ENCODE data around the gene SEC24D.
"Not testable (repeated sequence)": the region's sequence is repeated elsewhere in the genome, so short reads cannot be mapped to it uniquely, and the experiment has no call there.

SEC24D gene

DNA sequence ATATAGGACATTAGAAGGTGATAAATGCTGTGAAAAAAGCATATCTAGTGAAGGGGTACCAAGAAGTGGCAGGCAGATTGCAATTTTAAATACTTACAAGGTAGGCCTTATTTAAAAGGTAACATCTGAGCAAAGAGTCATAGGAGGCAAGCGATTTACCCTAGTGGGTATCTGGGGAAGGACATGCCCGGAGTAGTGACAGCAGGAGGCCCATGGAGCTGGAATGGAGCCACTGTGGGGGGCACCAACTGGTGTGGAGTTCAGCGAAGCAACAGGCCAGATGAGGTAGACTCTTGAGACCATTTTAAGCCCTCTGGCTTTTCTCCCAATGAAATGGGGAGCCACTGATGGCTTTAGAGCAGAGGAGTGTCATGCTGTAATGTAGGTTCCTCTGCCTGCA lies 37.3 kb downstream of the SEC24D start:
- CTCF ChIA-PET, result no interaction called here
- no peak for DNase-seq
- no peaks in the 10 kb centered on the region for H3K4me1 ChIP-seq (ENCODE audit: control extremely low read depth in 1 of 4, control insufficient read depth in 4 of 4, insufficient read depth in 4 of 4, low read length in 3 of 4)
- peaks cover 17 to 46% (median 32%) of the 10 kb centered on the region in 4 experiments for H3K36me3 ChIP-seq (ENCODE audit: control insufficient read depth in 4 of 4, insufficient read depth in 4 of 4, low read length in 3 of 4)
- H3K4me3 ChIP-seq (ENCODE audit: control insufficient read depth in 1 of 7, extremely low read depth in 1 of 7, insufficient read depth in 4 of 7, low read depth in 2 of 7, low read length in 6 of 7), result no peak overlapping the region
- no peaks in the 10 kb centered on the region for H3K27me3 ChIP-seq (replicated peaks in 2 of 5; ENCODE audit: control insufficient read depth in 4 of 5, insufficient read depth in 5 of 5, low read length in 4 of 5)
- no peaks in the 10 kb centered on the region for H3K9me3 ChIP-seq (ENCODE audit: control extremely low read depth in 1 of 5, control insufficient read depth in 4 of 5, insufficient read depth in 2 of 5, low read depth in 1 of 5, low read length in 4 of 5)
- POLR2A ChIA-PET, result no interaction called here
- no peak overlapping the region for H3K27ac ChIP-seq (ENCODE audit: insufficient read depth in 1 of 2, low read depth in 1 of 2, low read length in 2 of 2, poor library complexity in 1 of 2, severe bottlenecking in 2 of 2)
- WGBS (ENCODE audit: insufficient coverage), result 100% methylated on average over 3 of the region's 3 CpGs

DNA sequence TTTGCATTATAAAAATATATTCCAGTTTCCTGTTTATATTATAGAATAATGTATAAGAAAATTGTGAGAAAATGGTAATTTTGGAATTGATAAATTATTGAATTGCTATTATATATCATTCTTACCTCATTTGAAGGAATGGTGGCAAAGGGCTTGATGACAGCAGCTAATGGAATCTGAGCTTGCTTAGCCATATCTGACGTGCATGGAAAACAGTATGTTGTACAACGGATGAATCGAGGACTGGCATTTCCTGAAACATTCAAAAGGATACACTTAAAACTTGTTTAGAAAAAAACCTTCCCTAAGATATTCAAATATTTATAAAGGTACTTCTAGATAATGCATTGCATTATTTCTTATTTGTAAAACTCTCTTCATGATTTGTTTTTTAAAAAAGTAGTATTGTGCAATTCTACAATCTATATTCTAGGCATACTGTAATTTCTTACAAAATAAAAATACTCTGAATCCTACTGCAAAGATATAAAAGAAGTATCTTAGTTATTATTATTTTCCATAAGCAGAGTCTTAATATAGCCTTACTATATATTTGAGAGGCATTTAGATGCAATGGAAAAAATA lies 38.3 kb downstream of the SEC24D start:
- H3K4me3 ChIP-seq (ENCODE audit: control insufficient read depth in 1 of 7, extremely low read depth in 1 of 7, insufficient read depth in 4 of 7, low read depth in 2 of 7, low read length in 6 of 7), result no peak overlapping the region
- DNase-seq, result no peak
- ChIA-PET POLR2A (no interaction called here), CTCF (interaction anchor here (1.3 kb wide), 1 partner anchor 15 kb away, joined by 4 read pairs; no protein-coding TSS in a partner anchor)
- H3K36me3 ChIP-seq (ENCODE audit: control insufficient read depth in 4 of 4, insufficient read depth in 4 of 4, low read length in 3 of 4), result peaks cover 17 to 45% (median 32%) of the 10 kb centered on the region in 4 experiments
- no peaks in the 10 kb centered on the region for H3K9me3 ChIP-seq (ENCODE audit: control extremely low read depth in 1 of 5, control insufficient read depth in 4 of 5, insufficient read depth in 2 of 5, low read depth in 1 of 5, low read length in 4 of 5)
- no peaks in the 10 kb centered on the region for H3K4me1 ChIP-seq (ENCODE audit: control extremely low read depth in 1 of 4, control insufficient read depth in 4 of 4, insufficient read depth in 4 of 4, low read length in 3 of 4)
- no peaks in the 10 kb centered on the region for H3K27me3 ChIP-seq (replicated peaks in 2 of 5; ENCODE audit: control insufficient read depth in 4 of 5, insufficient read depth in 5 of 5, low read length in 4 of 5)
- no CpG with 5 or more reads among the region's 3 CpGs for WGBS (ENCODE audit: insufficient coverage)
- no peak overlapping the region for H3K27ac ChIP-seq (ENCODE audit: insufficient read depth in 1 of 2, low read depth in 1 of 2, low read length in 2 of 2, poor library complexity in 1 of 2, severe bottlenecking in 2 of 2)

DNA sequence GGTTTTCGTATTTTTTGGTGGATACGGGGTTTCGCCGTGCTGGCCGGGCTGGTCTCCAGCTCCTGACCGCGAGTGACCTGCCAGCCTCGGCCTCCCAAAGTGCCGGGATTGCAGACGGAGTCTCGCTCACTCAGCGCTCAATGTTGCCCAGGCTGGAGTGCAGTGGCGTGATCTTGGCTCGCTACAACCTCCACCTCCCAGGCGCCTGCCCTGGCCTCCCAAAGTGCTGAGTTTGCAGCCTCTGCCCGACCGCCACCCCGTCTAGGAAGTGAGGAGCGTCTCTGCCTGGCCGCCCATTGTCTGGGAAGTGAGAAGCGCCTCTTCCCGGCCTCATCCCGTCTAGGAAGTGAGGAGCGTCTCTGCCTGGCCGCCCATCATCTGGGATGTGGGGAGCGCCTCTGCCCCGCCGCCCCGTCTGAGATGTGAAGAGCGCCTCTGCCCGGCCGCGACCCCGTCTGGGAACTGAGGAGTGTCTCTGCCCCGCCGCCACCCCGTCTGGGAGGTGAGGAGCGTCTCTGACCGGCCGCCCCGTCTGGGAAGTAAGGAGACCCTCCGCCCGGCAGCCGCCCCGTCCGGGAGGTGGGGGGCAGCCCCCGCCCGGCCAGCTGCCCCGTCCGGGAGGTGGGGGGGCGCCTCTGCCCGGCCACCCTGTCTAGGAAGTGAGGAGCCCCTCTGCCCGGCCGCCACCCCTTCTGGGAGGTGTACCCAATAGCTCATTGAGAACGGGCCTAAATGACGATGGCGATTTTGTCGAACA lies 44.1 kb downstream of the SEC24D start:
- H3K36me3 ChIP-seq (ENCODE audit: control insufficient read depth in 4 of 4, insufficient read depth in 4 of 4, low read length in 3 of 4), result peaks cover 6 to 18% (median 12%) of the 10 kb centered on the region in 4 experiments
- 94% methylated on average over 22 of the region's 58 CpGs for WGBS (ENCODE audit: insufficient coverage)
- H3K4me1 ChIP-seq (ENCODE audit: control extremely low read depth in 1 of 4, control insufficient read depth in 4 of 4, insufficient read depth in 4 of 4, low read length in 3 of 4); H3K27me3 ChIP-seq (replicated peaks in 2 of 5; ENCODE audit: control insufficient read depth in 4 of 5, insufficient read depth in 5 of 5, low read length in 4 of 5); DNase-seq; POLR2A ChIA-PET; H3K9me3 ChIP-seq (ENCODE audit: control extremely low read depth in 1 of 5, control insufficient read depth in 4 of 5, insufficient read depth in 2 of 5, low read depth in 1 of 5, low read length in 4 of 5); H3K27ac ChIP-seq (ENCODE audit: insufficient read depth in 1 of 2, low read depth in 1 of 2, low read length in 2 of 2, poor library complexity in 1 of 2, severe bottlenecking in 2 of 2); H3K4me3 ChIP-seq (ENCODE audit: control insufficient read depth in 1 of 7, extremely low read depth in 1 of 7, insufficient read depth in 4 of 7, low read depth in 2 of 7, low read length in 6 of 7): not testable (repeated sequence)
- CTCF ChIA-PET, result interaction anchor here (1.9 kb wide), 1 partner anchor 73 kb away, joined by 4 read pairs; no protein-coding TSS in a partner anchor

DNA sequence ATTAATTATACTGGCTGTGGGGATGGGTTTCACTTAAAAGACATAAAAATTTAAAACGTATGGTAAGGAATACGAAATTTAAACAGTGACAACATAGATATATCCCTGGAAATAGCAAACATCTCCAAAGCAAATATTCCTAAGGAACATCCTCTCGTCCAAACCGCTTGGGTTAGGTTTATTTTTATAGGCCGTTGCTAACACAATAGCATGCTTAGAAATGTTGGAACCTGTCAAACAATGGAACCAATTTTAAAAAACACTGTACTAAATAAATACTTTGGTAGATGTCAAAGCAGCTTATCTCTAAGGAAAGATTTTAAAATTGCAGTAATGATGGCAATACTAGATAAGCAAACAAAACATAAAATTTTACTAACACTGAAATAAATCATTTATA lies 45.4 kb downstream of the SEC24D start:
- Histone ChIP-seq H3K9me3 (ENCODE audit: control extremely low read depth in 1 of 5, control insufficient read depth in 4 of 5, insufficient read depth in 2 of 5, low read depth in 1 of 5, low read length in 4 of 5) (no peaks in the 10 kb centered on the region), H3K4me1 (ENCODE audit: control extremely low read depth in 1 of 4, control insufficient read depth in 4 of 4, insufficient read depth in 4 of 4, low read length in 3 of 4) (no peaks in the 10 kb centered on the region), H3K27me3 (replicated peaks in 2 of 5; ENCODE audit: control insufficient read depth in 4 of 5, insufficient read depth in 5 of 5, low read length in 4 of 5) (no peaks in the 10 kb centered on the region), H3K36me3 (ENCODE audit: control insufficient read depth in 4 of 4, insufficient read depth in 4 of 4, low read length in 3 of 4) (peaks cover 0 to 10% (median 3%) of the 10 kb centered on the region in 4 experiments), H3K27ac (ENCODE audit: insufficient read depth in 1 of 2, low read depth in 1 of 2, low read length in 2 of 2, poor library complexity in 1 of 2, severe bottlenecking in 2 of 2) (no peak overlapping the region), H3K4me3 (ENCODE audit: control insufficient read depth in 1 of 7, extremely low read depth in 1 of 7, insufficient read depth in 4 of 7, low read depth in 2 of 7, low read length in 6 of 7) (no peak overlapping the region)
- no CpG with 5 or more reads among the region's 5 CpGs for WGBS (ENCODE audit: insufficient coverage)
- CTCF ChIA-PET, result no interaction called here
- POLR2A ChIA-PET, result no interaction called here
- DNase-seq, result no peak

DNA sequence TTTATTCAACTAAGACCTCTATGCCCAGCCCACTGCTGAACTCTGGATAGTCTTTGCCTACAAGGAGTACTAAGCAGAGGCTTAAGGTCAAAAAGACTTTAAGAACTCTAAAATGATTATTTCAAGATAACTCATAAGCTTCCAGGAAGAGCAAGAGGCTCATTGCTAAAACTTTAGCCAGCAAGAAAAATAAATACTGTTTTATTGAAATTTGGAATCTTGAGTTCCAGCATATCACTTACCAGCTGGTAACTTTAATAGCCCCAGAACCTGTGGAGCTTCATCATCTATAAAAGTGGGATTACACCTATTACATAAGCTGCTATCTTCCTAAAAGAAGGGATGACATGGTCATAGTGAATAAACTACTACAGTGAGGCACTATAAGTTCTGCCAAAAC lies 47.0 kb downstream of the SEC24D start:
- CTCF ChIA-PET, result interaction anchor here (1.1 kb wide), 1 partner anchor 87 kb away, joined by 3 read pairs; no protein-coding TSS in a partner anchor
- no peak for DNase-seq
- POLR2A ChIA-PET, result no interaction called here
- Histone ChIP-seq H3K27ac (ENCODE audit: insufficient read depth in 1 of 2, low read depth in 1 of 2, low read length in 2 of 2, poor library complexity in 1 of 2, severe bottlenecking in 2 of 2) (no peak overlapping the region), H3K4me3 (ENCODE audit: control insufficient read depth in 1 of 7, extremely low read depth in 1 of 7, insufficient read depth in 4 of 7, low read depth in 2 of 7, low read length in 6 of 7) (no peak overlapping the region), H3K36me3 (ENCODE audit: control insufficient read depth in 4 of 4, insufficient read depth in 4 of 4, low read length in 3 of 4) (peaks cover 2 to 3% (median 2%) of the 10 kb centered on the region in 4 experiments), H3K27me3 (replicated peaks in 2 of 5; ENCODE audit: control insufficient read depth in 4 of 5, insufficient read depth in 5 of 5, low read length in 4 of 5) (no peaks in the 10 kb centered on the region), H3K9me3 (ENCODE audit: control extremely low read depth in 1 of 5, control insufficient read depth in 4 of 5, insufficient read depth in 2 of 5, low read depth in 1 of 5, low read length in 4 of 5) (no peaks in the 10 kb centered on the region), H3K4me1 (ENCODE audit: control extremely low read depth in 1 of 4, control insufficient read depth in 4 of 4, insufficient read depth in 4 of 4, low read length in 3 of 4) (no peaks in the 10 kb centered on the region)

DNA sequence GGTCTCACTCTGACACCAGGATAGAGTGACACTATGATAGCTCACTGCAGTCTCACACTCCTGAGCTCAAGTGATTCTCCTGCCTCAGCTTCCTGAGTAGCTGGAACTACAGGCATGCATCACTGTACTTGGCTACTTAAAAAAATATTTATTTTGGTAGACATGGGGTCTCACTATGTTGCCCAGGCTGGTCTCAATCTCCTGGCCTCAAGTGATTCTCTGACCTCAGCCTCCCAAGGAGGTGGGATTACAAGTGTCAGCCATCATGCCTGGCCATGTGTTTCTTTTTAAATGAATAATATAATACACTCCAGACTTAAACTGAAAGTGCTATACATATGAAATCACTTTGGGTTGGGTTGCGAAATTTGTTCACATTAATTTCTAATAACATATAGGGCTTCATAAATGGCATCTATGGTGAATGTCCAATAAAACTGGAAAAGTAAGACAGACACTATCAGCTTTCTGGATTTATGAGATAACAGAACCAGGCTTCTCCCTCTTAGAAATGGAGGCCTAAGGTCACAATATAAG lies 48.0 kb downstream of the SEC24D start:
- WGBS (ENCODE audit: insufficient coverage), result no CpG with 5 or more reads among the region's 1 CpG
- CTCF ChIA-PET, result no interaction called here
- no peak for DNase-seq

DNA sequence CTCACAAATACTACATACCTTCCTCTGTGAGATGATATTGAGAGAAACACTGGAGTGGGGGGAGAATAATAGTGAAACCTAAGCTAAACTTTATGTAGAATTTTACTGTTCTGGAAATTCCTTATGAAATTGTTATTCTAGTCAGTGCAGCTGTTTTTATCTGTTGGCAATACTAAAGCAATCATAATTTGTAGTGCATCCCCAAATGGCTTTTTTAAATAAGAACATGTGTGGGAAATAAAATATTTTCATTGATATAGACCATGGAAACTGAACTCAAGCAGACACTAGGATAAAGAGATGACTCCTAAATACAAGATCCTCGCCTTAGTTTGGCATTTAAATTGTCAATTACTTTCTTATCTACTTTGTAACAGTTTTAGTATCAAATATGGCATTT lies 51.1 kb downstream of the SEC24D start:
- POLR2A ChIA-PET, result interaction anchor here (0.5 kb wide), 1 partner anchor 62 kb away, joined by 3 read pairs; no protein-coding TSS in a partner anchor
- DNase-seq, result no peak
- CTCF ChIA-PET, result interaction anchor here (1.0 to 2.0 kb wide), 3 partner anchors 10 to 29 kb away, joined by 3 to 4 read pairs (median 3); no protein-coding TSS in a partner anchor
- WGBS (ENCODE audit: insufficient coverage), result no CpG with 5 or more reads among the region's 1 CpG
- Histone ChIP-seq H3K4me3 (ENCODE audit: control insufficient read depth in 1 of 7, extremely low read depth in 1 of 7, insufficient read depth in 4 of 7, low read depth in 2 of 7, low read length in 6 of 7) (no peak overlapping the region), H3K27me3 (replicated peaks in 2 of 5; ENCODE audit: control insufficient read depth in 4 of 5, insufficient read depth in 5 of 5, low read length in 4 of 5) (no peaks in the 10 kb centered on the region), H3K9me3 (ENCODE audit: control extremely low read depth in 1 of 5, control insufficient read depth in 4 of 5, insufficient read depth in 2 of 5, low read depth in 1 of 5, low read length in 4 of 5) (no peaks in the 10 kb centered on the region), H3K27ac (ENCODE audit: insufficient read depth in 1 of 2, low read depth in 1 of 2, low read length in 2 of 2, poor library complexity in 1 of 2, severe bottlenecking in 2 of 2) (no peak overlapping the region), H3K4me1 (ENCODE audit: control extremely low read depth in 1 of 4, control insufficient read depth in 4 of 4, insufficient read depth in 4 of 4, low read length in 3 of 4) (no peaks in the 10 kb centered on the region), H3K36me3 (ENCODE audit: control insufficient read depth in 4 of 4, insufficient read depth in 4 of 4, low read length in 3 of 4) (peaks cover 2 to 13% (median 7%) of the 10 kb centered on the region in 4 experiments)

More for the DNA sequence above, 48.0 kb downstream of the SEC24D start:
- peaks cover 2 to 11% (median 4%) of the 10 kb centered on the region in 4 experiments for H3K36me3 ChIP-seq (ENCODE audit: control insufficient read depth in 4 of 4, insufficient read depth in 4 of 4, low read length in 3 of 4)
- no peaks in the 10 kb centered on the region for H3K4me1 ChIP-seq (ENCODE audit: control extremely low read depth in 1 of 4, control insufficient read depth in 4 of 4, insufficient read depth in 4 of 4, low read length in 3 of 4)
- H3K9me3 ChIP-seq (ENCODE audit: control extremely low read depth in 1 of 5, control insufficient read depth in 4 of 5, insufficient read depth in 2 of 5, low read depth in 1 of 5, low read length in 4 of 5), result no peaks in the 10 kb centered on the region
- POLR2A ChIA-PET, result no interaction called here
- H3K27ac ChIP-seq (ENCODE audit: insufficient read depth in 1 of 2, low read depth in 1 of 2, low read length in 2 of 2, poor library complexity in 1 of 2, severe bottlenecking in 2 of 2), result no peak overlapping the region
- H3K4me3 ChIP-seq (ENCODE audit: control insufficient read depth in 1 of 7, extremely low read depth in 1 of 7, insufficient read depth in 4 of 7, low read depth in 2 of 7, low read length in 6 of 7), result no peak overlapping the region
- H3K27me3 ChIP-seq (replicated peaks in 2 of 5; ENCODE audit: control insufficient read depth in 4 of 5, insufficient read depth in 5 of 5, low read length in 4 of 5), result no peaks in the 10 kb centered on the region
